Kidney (tissue), 22 donors: Measurements from ENCODE around the gene ZNF254. TPM values are rescaled to one million over a fixed set of nuclear protein-coding genes. Genes with fewer than 3 reads are reported as not detected.
"Not testable (repeated sequence)": the region's sequence is repeated elsewhere in the genome, so short reads cannot be mapped to it uniquely, and the experiment has no call there.

Experiments
- DNase-seq, 5 donors: peaks; one replicate each; pipeline ENCODE4 v3.0.0-alpha.2; 2013 to 2020
- FAIRE-seq: peaks from 2 replicates; lab custom pipeline; 2012; peaks lifted over from hg19 to GRCh38; lab: Jason Lieb, UNC
- H3K27ac ChIP-seq, 2 donors: one replicate each; pipeline ENCODE4 v1.7.0; 2013; ENCODE audit warnings: low read depth in 2 of 2, low read length in 2 of 2, inconsistent platforms in 1 of 2
- H3K27me3 ChIP-seq: one replicate; pipeline ENCODE4 v1.7.1; 2013; ENCODE audit warnings: low read length, inconsistent platforms; ENCODE audit not compliant: control insufficient read depth, insufficient read depth
- H3K36me3 ChIP-seq, 3 donors: one replicate each; pipeline versions ENCODE4 v1.7.0 to v1.7.1; 2013; ENCODE audit warnings: low read length in 3 of 3, control low read depth in 1 of 3, inconsistent platforms in 1 of 3; ENCODE audit not compliant: insufficient read depth in 3 of 3, control insufficient read depth in 2 of 3
- H3K4me1 ChIP-seq, 3 donors: one replicate each; pipeline versions ENCODE4 v1.7.0 to v1.7.1; 2013; ENCODE audit warnings: low read length in 3 of 3, inconsistent platforms in 1 of 3, low read depth in 1 of 3; ENCODE audit not compliant: control insufficient read depth in 2 of 3, insufficient read depth in 2 of 3
- H3K4me3 ChIP-seq, 3 donors: one replicate each; pipeline versions ENCODE4 v1.7.0 to v1.8.1; 2013; ENCODE audit warnings: low read length in 3 of 3, control low read depth in 1 of 3, inconsistent platforms in 1 of 3
- H3K9ac ChIP-seq, 3 donors: one replicate each; pipeline versions ENCODE4 v1.7.0 to v1.7.1; 2013; ENCODE audit warnings: low read length in 3 of 3, control low read depth in 1 of 3, inconsistent platforms in 1 of 3
- H3K9me3 ChIP-seq, 3 donors: one replicate each; pipeline versions ENCODE4 v1.7.0 to v1.7.1; 2013; ENCODE audit warnings: low read length in 3 of 3, control low read depth in 1 of 3, inconsistent platforms in 1 of 3; ENCODE audit not compliant: control insufficient read depth in 2 of 3, insufficient read depth in 1 of 3
- intact Hi-C: fragments of 100-400 bp; cut with DNase I; formaldehyde crosslinking; loops from one replicate; pipeline ENCODE4 v1.11.1; 2022
- long read RNA-seq, 10 donors: library from polyadenylated mRNA in 1 of 10; unstranded in 1 of 10; transcript quantifications; one replicate each; pipeline ENCODE4 v2.0.0 and lab custom pipeline, GENCODE V29; 2021 to 2026
- polyA plus RNA-seq: library from polyadenylated mRNA; stranded (reverse); fragments of 350-450 nt; fragmentation: Illumina TruSeq; extraction: RNeasy Lipid Tissue Mini Kit (QIAGEN cat#74804); gene quantifications from one replicate; pipeline ENCODE4 v1.2.3, GENCODE V29; 2014; ENCODE audit warnings: low read depth, low replicate concordance; ENCODE audit not compliant: insufficient read depth
- total RNA-seq: library from RNA; stranded (reverse); fragmentation: NEBNext Ultra II Directional; extraction: Animal tissue kit (Norgen Biotek cat#: 25700); gene quantifications from one replicate; pipeline ENCODE4 v1.2.1, GENCODE V29; 2021
- TF ChIP-seq, protein P1 (sequence below): IDR thresholded peaks from 3 replicates; pipeline ENCODE4 v1.5.1; 2012; ENCODE audit warnings: mild to moderate bottlenecking, moderate library complexity, borderline replicate concordance; ENCODE audit not compliant: insufficient read depth; ENCODE audit errors: extremely low read depth
- donor health status: control.
- donor health status: control.
- donor health status: control.
- donor health status: control.
- donor health status: control.
- donor health status: DM: yes; HTN: yes; CAD: no.
- donor health status: Normal renal cell carcinoma (clear cell type).

Gene ZNF254
- total RNA-seq (23.1 TPM), polyA plus RNA-seq (5.7 TPM)
- long read RNA-seq, donor 1, partial matches to known transcripts: 0 of 7 reads
- long read RNA-seq, donor 1, other reads (novel, unspliced or antisense): 0 of 7 reads
- long read RNA-seq, donor 2, partial matches to known transcripts: 0 of 5 reads
- long read RNA-seq, donor 2, other reads (novel, unspliced or antisense): 0 of 5 reads
- long read RNA-seq, donor 3, partial matches to known transcripts: 31 of 37 reads
- long read RNA-seq, donor 3, other reads (novel, unspliced or antisense): 0 of 37 reads
- long read RNA-seq, donor 4, full-length matches to known transcripts: 8 of 8 reads
- long read RNA-seq, donor 4, partial matches to known transcripts: 0 of 8 reads
- long read RNA-seq, donor 4, other reads (novel, unspliced or antisense): 0 of 8 reads
- long read RNA-seq, donor 5: 0 reads
- long read RNA-seq, donor 6, transcript ZNF254-202 (4 exons, 3,967 nt): major isoform, 8 of 9 reads
- long read RNA-seq, donor 6, partial matches to known transcripts: 0 of 9 reads
- long read RNA-seq, donor 6, other reads (novel, unspliced or antisense): 0 of 9 reads
- long read RNA-seq, donor 7, transcript ZNF254-202 (4 exons, 3,967 nt): major isoform, 7 of 19 reads
- long read RNA-seq, donor 7, partial matches to known transcripts: 0 of 19 reads
- long read RNA-seq, donor 7, other reads (novel, unspliced or antisense): 9 of 19 reads
- long read RNA-seq, donor 8, full-length matches to known transcripts: 5 of 5 reads
- long read RNA-seq, donor 8, partial matches to known transcripts: 0 of 5 reads
- long read RNA-seq, donor 8, other reads (novel, unspliced or antisense): 0 of 5 reads
- long read RNA-seq, donor 9, partial matches to known transcripts: 0 of 2 reads
- long read RNA-seq, donor 9, other reads (novel, unspliced or antisense): 0 of 2 reads
- long read RNA-seq, donor 10, full-length matches to known transcripts: 4 of 27 reads
- long read RNA-seq, donor 10, partial matches to known transcripts: 23 of 27 reads
- long read RNA-seq, donor 10, other reads (novel, unspliced or antisense): 0 of 27 reads

DNA sequence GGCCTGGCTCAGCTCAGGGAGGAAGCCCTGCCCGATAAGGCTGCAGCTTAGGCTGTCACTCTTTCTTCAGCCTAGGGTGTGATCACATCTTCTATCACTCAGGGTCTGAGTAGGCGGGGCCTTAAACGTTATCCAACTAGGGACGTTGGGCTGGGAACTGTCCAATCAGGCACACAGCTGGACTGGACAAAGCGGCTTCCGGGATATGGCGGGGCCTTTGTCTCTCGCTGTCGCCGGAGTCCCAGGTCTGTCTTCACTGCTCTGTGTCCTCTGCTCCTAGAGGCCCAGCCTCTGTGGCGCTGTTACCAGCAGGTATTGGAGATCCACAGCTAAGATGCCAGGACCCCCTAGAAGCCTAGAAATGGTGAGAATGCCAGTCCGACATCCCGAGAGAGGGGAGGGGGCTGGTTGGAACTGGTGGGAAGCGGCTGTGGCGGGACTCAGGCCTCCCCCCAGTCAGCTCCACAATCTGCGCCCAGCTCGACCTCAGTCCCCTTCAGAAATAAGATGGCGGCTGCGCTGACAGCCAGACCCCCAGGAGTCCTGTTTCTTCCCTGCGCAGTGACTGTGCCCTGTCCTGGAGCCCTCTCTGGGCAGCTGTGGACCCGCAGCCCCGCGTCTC is at the start of gene ZNF254:
Gene ZNF254 (plus strand): TSS at position 214 of the 622 bp plus-strand sequence. CDS start 121 bp downstream, at position 335.
- H3K9ac ChIP-seq: peak within 1 kb of the TSS; percentile 21 to 98 (median 88)
- intact Hi-C loops: no loop called here
- H3K4me1 ChIP-seq: no peaks in the 10 kb centered on the region
- peak; percentile 86 for FAIRE-seq
- H3K36me3 ChIP-seq: no peaks in the 10 kb centered on the region
- peak within 1 kb of the TSS; percentile 88 to 96 (median 93) for H3K4me3 ChIP-seq
- TF ChIP-seq, protein P1, sequence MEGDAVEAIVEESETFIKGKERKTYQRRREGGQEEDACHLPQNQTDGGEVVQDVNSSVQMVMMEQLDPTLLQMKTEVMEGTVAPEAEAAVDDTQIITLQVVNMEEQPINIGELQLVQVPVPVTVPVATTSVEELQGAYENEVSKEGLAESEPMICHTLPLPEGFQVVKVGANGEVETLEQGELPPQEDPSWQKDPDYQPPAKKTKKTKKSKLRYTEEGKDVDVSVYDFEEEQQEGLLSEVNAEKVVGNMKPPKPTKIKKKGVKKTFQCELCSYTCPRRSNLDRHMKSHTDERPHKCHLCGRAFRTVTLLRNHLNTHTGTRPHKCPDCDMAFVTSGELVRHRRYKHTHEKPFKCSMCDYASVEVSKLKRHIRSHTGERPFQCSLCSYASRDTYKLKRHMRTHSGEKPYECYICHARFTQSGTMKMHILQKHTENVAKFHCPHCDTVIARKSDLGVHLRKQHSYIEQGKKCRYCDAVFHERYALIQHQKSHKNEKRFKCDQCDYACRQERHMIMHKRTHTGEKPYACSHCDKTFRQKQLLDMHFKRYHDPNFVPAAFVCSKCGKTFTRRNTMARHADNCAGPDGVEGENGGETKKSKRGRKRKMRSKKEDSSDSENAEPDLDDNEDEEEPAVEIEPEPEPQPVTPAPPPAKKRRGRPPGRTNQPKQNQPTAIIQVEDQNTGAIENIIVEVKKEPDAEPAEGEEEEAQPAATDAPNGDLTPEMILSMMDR: no peak
- no peaks in the 10 kb centered on the region for H3K27me3 ChIP-seq
- no peaks in the 10 kb centered on the region for H3K9me3 ChIP-seq
- DNase-seq: peak; percentile 95 to 99 (median 96)
- H3K27ac ChIP-seq: peak within 1 kb of the TSS; percentile 81 to 91

DNA sequence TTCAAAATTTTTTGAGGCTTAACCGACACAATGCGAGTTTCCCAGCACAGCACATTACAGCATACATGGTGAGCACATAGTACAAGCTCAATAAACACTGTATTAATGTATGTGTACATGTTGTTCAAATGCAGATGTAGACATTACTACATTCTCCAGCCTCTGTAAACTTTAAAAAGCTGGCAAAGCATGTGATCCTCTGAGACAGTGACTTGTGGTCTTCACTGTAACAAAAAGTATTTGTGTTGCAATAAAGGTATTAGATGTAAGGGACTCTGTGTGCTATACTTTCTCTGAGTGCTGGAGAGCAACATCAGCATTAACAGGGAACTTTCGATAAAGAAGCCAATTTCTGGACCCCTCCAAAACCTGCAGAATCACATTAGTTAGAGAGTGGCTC is 46.4 kb upstream of the ZNF254 start:
- H3K9ac ChIP-seq: no peak overlapping the region
- TF ChIP-seq, protein P1: no peak
- H3K27me3 ChIP-seq: no peaks in the 10 kb centered on the region
- no peak for DNase-seq
- FAIRE-seq: no peak
- intact Hi-C loops: no loop called here
- H3K4me1 ChIP-seq: peaks cover 0 to 6% (median 2%) of the 10 kb centered on the region in 3 donors
- H3K9me3 ChIP-seq: no peaks in the 10 kb centered on the region
- no peak overlapping the region for H3K4me3 ChIP-seq
- H3K36me3 ChIP-seq: peaks cover 0 to 18% (median 0%) of the 10 kb centered on the region in 3 donors
- H3K27ac ChIP-seq: no peak overlapping the region

DNA sequence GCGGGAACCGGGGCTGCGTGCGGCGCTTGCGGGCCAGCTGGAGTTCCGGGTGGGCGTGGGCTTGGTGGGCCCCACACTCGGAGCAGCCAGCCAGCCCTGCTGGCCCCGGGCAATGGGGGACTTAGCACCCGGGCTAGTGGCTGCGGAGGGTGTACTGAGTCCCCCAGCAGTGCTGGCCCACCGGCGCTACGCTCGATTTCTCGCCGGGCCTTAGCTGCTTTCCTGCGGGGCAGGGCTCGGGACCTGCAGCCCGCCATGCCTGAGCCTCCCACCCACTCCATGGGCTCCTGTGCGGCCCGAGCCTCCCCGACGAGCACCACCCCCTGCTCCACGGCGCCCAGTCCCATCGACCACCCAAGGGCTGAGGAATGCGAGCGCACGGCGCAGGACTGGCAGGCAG is 45.7 kb upstream of the ZNF254 start:
- H3K36me3 ChIP-seq: peaks cover 0 to 18% (median 0%) of the 10 kb centered on the region in 3 donors
- DNase-seq, H3K27me3 ChIP-seq, H3K4me3 ChIP-seq, H3K4me1 ChIP-seq, H3K27ac ChIP-seq, intact Hi-C loops, FAIRE-seq, H3K9me3 ChIP-seq, H3K9ac ChIP-seq: not testable (repeated sequence)
